ENCODE measurements around the gene NCS1.

Gene NCS1

GRCh38 chr9:130172161-130172857 lies at the start of gene NCS1:
TSS of gene NCS1 (plus strand) at chr9:130172404. CDS start at chr9:130172664, 260 bp downstream.
- H2AFZ ChIP-seq (ENCODE audit: low read length): no peak within 1 kb of the TSS
- no peaks in the 10 kb centered on the region for H3K27me3 ChIP-seq (ENCODE audit: insufficient read depth, low read length, poor library complexity, severe bottlenecking)
- H3K79me2 ChIP-seq (ENCODE audit: insufficient read depth, low read length): no peaks in the 10 kb centered on the region
- no peak within 1 kb of the TSS for H3K9ac ChIP-seq (ENCODE audit: low read depth, low read length, poor library complexity, severe bottlenecking)
- H3K36me3 ChIP-seq (ENCODE audit: insufficient read depth, low read length): no peaks in the 10 kb centered on the region
- H4K20me1 ChIP-seq (ENCODE audit: insufficient read depth, low read length, poor library complexity, severe bottlenecking): no peaks in the 10 kb centered on the region
- no peaks in the 10 kb centered on the region for H3K9me2 ChIP-seq (replicated peaks; ENCODE audit: low read depth, low read length)
- H3K9me3 ChIP-seq (ENCODE audit: insufficient read depth, low read depth, low read length): no peaks in the 10 kb centered on the region
- H3K4me3 ChIP-seq (ENCODE audit: low read length, poor library complexity, severe bottlenecking): no peak within 1 kb of the TSS
- no peaks in the 10 kb centered on the region for H3K4me1 ChIP-seq (ENCODE audit: insufficient read depth, low read length, poor library complexity, severe bottlenecking)
- TF ChIP-seq EZH2phosphoT487 (IDR thresholded peaks at IDR 0.05; ENCODE audit: borderline replicate concordance): no peak
- no peak for TF ChIP-seq CTCF (conservative IDR thresholded peaks at IDR 0.05; ENCODE audit: low read length)
- no peaks in the 10 kb centered on the region for H3F3A ChIP-seq (ENCODE audit: low read depth)
- H3K4me2 ChIP-seq (ENCODE audit: low read depth, low read length, poor library complexity, severe bottlenecking): no peak within 1 kb of the TSS

- Histone ChIP-seq H3K4me1 (ENCODE audit: insufficient read depth, low read length, poor library complexity, severe bottlenecking) (peaks cover 8% of the 10 kb centered on the region), H3K4me3 (ENCODE audit: low read length, poor library complexity, severe bottlenecking) (no peak overlapping the region), H3K4me2 (ENCODE audit: low read depth, low read length, poor library complexity, severe bottlenecking) (no peak overlapping the region), H3K36me3 (ENCODE audit: insufficient read depth, low read length) (no peaks in the 10 kb centered on the region), H3K9me2 (replicated peaks; ENCODE audit: low read depth, low read length) (no peaks in the 10 kb centered on the region), H3K9me3 (ENCODE audit: insufficient read depth, low read depth, low read length) (no peaks in the 10 kb centered on the region), H3F3A (ENCODE audit: low read depth) (no peaks in the 10 kb centered on the region), H3K9ac (ENCODE audit: low read depth, low read length, poor library complexity, severe bottlenecking) (no peak overlapping the region), H3K79me2 (ENCODE audit: insufficient read depth, low read length) (no peaks in the 10 kb centered on the region), H3K27me3 (ENCODE audit: insufficient read depth, low read length, poor library complexity, severe bottlenecking) (no peaks in the 10 kb centered on the region), H4K20me1 (ENCODE audit: insufficient read depth, low read length, poor library complexity, severe bottlenecking) (no peaks in the 10 kb centered on the region), H2AFZ (ENCODE audit: low read length) (no peak overlapping the region)
- TF ChIP-seq CTCF (conservative IDR thresholded peaks at IDR 0.05; ENCODE audit: low read length) (no peak), EZH2phosphoT487 (IDR thresholded peaks at IDR 0.05; ENCODE audit: borderline replicate concordance) (no peak)
These were observed 49.7 kb upstream of the NCS1 start for GRCh38 chr9:130122456-130122855.

- Histone ChIP-seq H3K9ac (ENCODE audit: low read depth, low read length, poor library complexity, severe bottlenecking) (no peak overlapping the region), H3K4me3 (ENCODE audit: low read length, poor library complexity, severe bottlenecking) (no peak overlapping the region), H3K9me2 (replicated peaks; ENCODE audit: low read depth, low read length) (no peaks in the 10 kb centered on the region), H3K4me1 (ENCODE audit: insufficient read depth, low read length, poor library complexity, severe bottlenecking) (peaks cover 23% of the 10 kb centered on the region), H2AFZ (ENCODE audit: low read length) (no peak overlapping the region), H3F3A (ENCODE audit: low read depth) (peaks cover 3% of the 10 kb centered on the region; the same call in 1 of the 2 replicates), H3K79me2 (ENCODE audit: insufficient read depth, low read length) (no peaks in the 10 kb centered on the region), H3K27me3 (ENCODE audit: insufficient read depth, low read length, poor library complexity, severe bottlenecking) (no peaks in the 10 kb centered on the region), H3K9me3 (ENCODE audit: insufficient read depth, low read depth, low read length) (no peaks in the 10 kb centered on the region), H3K36me3 (ENCODE audit: insufficient read depth, low read length) (no peaks in the 10 kb centered on the region), H3K4me2 (ENCODE audit: low read depth, low read length, poor library complexity, severe bottlenecking) (no peak overlapping the region), H4K20me1 (ENCODE audit: insufficient read depth, low read length, poor library complexity, severe bottlenecking) (no peaks in the 10 kb centered on the region)
- TF ChIP-seq CTCF (conservative IDR thresholded peaks at IDR 0.05; ENCODE audit: low read length) (no peak), EZH2phosphoT487 (IDR thresholded peaks at IDR 0.05; ENCODE audit: borderline replicate concordance) (no peak)
These were observed 47.9 kb upstream of the NCS1 start for GRCh38 chr9:130124085-130124860.

All from Loucy (cell line).